K562 (cell line): Measurements from ENCODE around the gene ACTL6A. TPM values are rescaled to one million over a fixed set of nuclear protein-coding genes. Genes with fewer than 3 reads are reported as not detected.
A peak's percentile ranks its signal among the peaks of the same experiment; 100 is the strongest.

Experiments
- ARID4B ChIP-seq: sonication (generic); formaldehyde crosslinking; IDR thresholded peaks from 2 replicates; pipeline ENCODE4 v1.8.0; 2022; ENCODE audit warnings: mild to moderate bottlenecking, missing genetic modification reagents
- ASH1L ChIP-seq: fragments of 450-650 bp; IDR thresholded peaks from 2 replicates; pipeline ENCODE4 v1.6.1; 2018; ENCODE audit warnings: borderline replicate concordance, mild to moderate bottlenecking, low read depth; ENCODE audit not compliant: partially characterized antibody
- MAFF ChIP-seq: IDR thresholded peaks from 2 replicates; pipeline ENCODE4 v1.6.1; 2012; ENCODE audit warnings: low read length, improper control_type of control experiment
- MYBL2 ChIP-seq, 2 experiments: fragments of 450-650 bp in 1 of 2; sonication (generic) in 1 of 2; formaldehyde crosslinking in 1 of 2; IDR thresholded peaks; 2 replicates each; pipeline versions ENCODE4 v1.6.1 to v1.8.1; 2017 to 2022; ENCODE audit warnings: borderline replicate concordance in 1 of 2, inconsistent platforms in 1 of 2, low read depth in 1 of 2, mild to moderate bottlenecking in 1 of 2, missing genetic modification reagents in 1 of 2, moderate library complexity in 1 of 2
- NKRF ChIP-seq: fragments of 450-650 bp; IDR thresholded peaks from 2 replicates; pipeline ENCODE4 v1.6.1; 2016; ENCODE audit warnings: borderline replicate concordance
- NR2C1 ChIP-seq, 2 experiments: fragments of 450-650 bp; IDR thresholded peaks; 2 replicates each; pipeline ENCODE4 v1.6.1; 2017; ENCODE audit warnings: mild to moderate bottlenecking in 2 of 2, antibody characterized with exemption in 1 of 2, inconsistent platforms in 1 of 2, missing compliant biosample characterization in 1 of 2, missing genetic modification characterization in 1 of 2
- RBBP5 ChIP-seq: fragments of 200-600 bp; sonication (generic); IDR thresholded peaks from 2 replicates; pipeline ENCODE4 v1.6.1; 2012; ENCODE audit warnings: borderline replicate concordance, mild to moderate bottlenecking, low read length, control low read depth, inconsistent platforms; ENCODE audit not compliant: insufficient read depth, poor library complexity, severe bottlenecking
- TRIM25 ChIP-seq: fragments of 450-650 bp; IDR thresholded peaks from 2 replicates; pipeline ENCODE4 v1.7.0; 2016; ENCODE audit warnings: borderline replicate concordance
- ZC3H8 ChIP-seq: fragments of 450-650 bp; IDR thresholded peaks from 2 replicates; pipeline ENCODE4 v1.6.1; 2017
- polyA plus RNA-seq, 8 experiments: library from polyadenylated mRNA; depleted of rRNA in 4 of 8; stranded (reverse) in 5 of 8; unstranded in 3 of 8; fragments of >200 nt; fragmentation: Nextera tagmentation in 2 of 8; fragmentation: Illumina TruSeq in 1 of 8; extraction: Ambion mirVana in 2 of 8; extraction: Trizol in 1 of 8; gene quantifications; 2 replicates each; pipeline versions ENCODE4 v1.2.1 to v1.2.3, GENCODE V29; 2011 to 2014; ENCODE audit warnings: inconsistent platforms in 1 of 8, missing spikeins in 1 of 8
- total RNA-seq, 7 experiments: library from RNA; depleted of rRNA in 6 of 7; stranded (reverse); fragments of >200 nt in 6 of 7; fragmentation: Illumina TruSeq in 2 of 7; extraction: Trizol in 2 of 7; gene quantifications; 2 replicates each; pipeline versions ENCODE4 v1.2.1 to v1.2.3, GENCODE V29; 2011 to 2021; ENCODE audit warnings: low replicate concordance in 1 of 7

ACTL6A gene
- total and polyA plus RNA-seq, 9 of the 15 experiments (the other 6 are each of a cell fraction or from before 2014, with no cell fraction given), result 107 to 243 (median 157) TPM

GRCh38 chr3:179604321-179605078, 41.8 kb downstream of the ACTL6A start, which contains the start of the genes MRPL47 and NDUFB5 (continued):
- TF ChIP-seq RBBP5, result peak; percentile 84
- TF ChIP-seq ZC3H8, result no peak
- peak; percentile 41 for TF ChIP-seq ASH1L
- TF ChIP-seq NR2C1 (IDR thresholded peaks at IDR 0.05), result peak; percentile 81
- peak; percentile 37; the same call in 1 of the 2 replicates for TF ChIP-seq NR2C1 (tag; IDR thresholded peaks at IDR 0.05)
- TF ChIP-seq MAFF, result no peak; the same call in 1 of the 2 replicates
- TF ChIP-seq ARID4B (CRISPR knock-in tag), result no peak
- TF ChIP-seq NKRF, result peak; percentile 76; the same call in 1 of the 2 replicates
- TF ChIP-seq TRIM25, result no peak
- no peak for TF ChIP-seq MYBL2 (IDR thresholded peaks at IDR 0.05; ENCODE audit: low read depth)
- no peak for TF ChIP-seq MYBL2 (CRISPR knock-in tag; IDR thresholded peaks at IDR 0.05; ENCODE audit: borderline replicate concordance)
